Measurements from ENCODE around the gene NAPEPLD.

- TF ChIP-seq CTCF (IDR thresholded peaks at IDR 0.05) (no peak), EP300 (IDR thresholded peaks at IDR 0.05; ENCODE audit: low read depth) (no peak), POLR2A (IDR thresholded peaks at IDR 0.05) (no peak), POLR2AphosphoS5 (IDR thresholded peaks at IDR 0.05) (no peak)
These were observed 33.1 kb downstream of the NAPEPLD start for GRCh38 chr7:103115771-103116170.
